Mucosa of descending colon (tissue), 3 donors: ENCODE data around the gene TMED5. TPM values are rescaled to one million over a fixed set of nuclear protein-coding genes. Genes with fewer than 3 reads are reported as not detected.

Experiments used
- ATAC-seq: fragments of 200-7000 bp; cut with Tn5 transposase; one replicate; pipeline ENCODE4 v1.9.1; 2020; ENCODE audit warnings: mild to moderate bottlenecking, moderate library complexity
- DNase-seq, 3 donors: peaks; one replicate each; pipeline ENCODE4 v3.0.0-alpha.2; 2020
- H3K36me3 ChIP-seq: fragments of 200-600 bp; one replicate; pipeline ENCODE4 v1.8.0; 2021; ENCODE audit warnings: low read depth, mild to moderate bottlenecking
- H3K4me1 ChIP-seq: fragments of 200-600 bp; one replicate; pipeline ENCODE4 v1.8.0; 2021; ENCODE audit warnings: low read depth, mild to moderate bottlenecking
- H3K4me3 ChIP-seq: fragments of 200-600 bp; one replicate; pipeline ENCODE4 v1.8.0; 2021; ENCODE audit warnings: mild to moderate bottlenecking
- H3K9me3 ChIP-seq: fragments of 200-600 bp; one replicate; pipeline ENCODE4 v1.8.0; 2021; ENCODE audit warnings: mild to moderate bottlenecking
- CTCF ChIP-seq: fragments of 200-600 bp; IDR thresholded peaks from one replicate; pipeline ENCODE4 v1.8.0; 2022; ENCODE audit warnings: antibody characterized with exemption, mild to moderate bottlenecking
- intact Hi-C, 2 donors: fragments of 100-400 bp; cut with DNase I in 1 of 2; cut with micrococcal nuclease in 1 of 2; formaldehyde crosslinking; loops; one replicate each; pipeline versions ENCODE4 v1.11.0 to v1.11.1; 2022; cut with DNase I, micrococcal nuclease
- total RNA-seq, 3 donors: library from RNA; stranded (reverse); fragmentation: NEBNext Ultra II Directional in 2 of 3; extraction: Animal tissue kit (Norgen Biotek cat#: 25700) in 2 of 3; gene quantifications; one replicate each; pipeline versions ENCODE4 v1.2.1 to v1.2.4, GENCODE V29; 2021 to 2023
- donor health status: DM: no; HTN: no; CAD: no; lungs with moderate emphysema.
- donor health status: DM: no; HTN: no; CAD: no.
- donor health status: DM: no; HTN: yes; CAD: no.

The TMED5 gene
- total RNA-seq, 3 donors from 2014 or later: 45.1 to 47.6 (median 45.7) TPM

GRCh38 chr1:93113127-93113526 lies 67.1 kb downstream of the TMED5 start:
- no peaks in the 10 kb centered on the region for H3K9me3 ChIP-seq
- intact Hi-C loops: no loop called here
- no peak for DNase-seq
- no peak for ATAC-seq
- H3K4me1 ChIP-seq: peaks cover 3% of the 10 kb centered on the region
- no peak for TF ChIP-seq CTCF
- no peaks in the 10 kb centered on the region for H3K36me3 ChIP-seq
- no peak overlapping the region for H3K4me3 ChIP-seq

- TF ChIP-seq CTCF: no peak
- ATAC-seq (no peak), DNase-seq (no peak)
- H3K36me3 ChIP-seq: no peaks in the 10 kb centered on the region
- H3K4me1 ChIP-seq: peaks cover 3% of the 10 kb centered on the region
- H3K4me3 ChIP-seq: no peak overlapping the region
- intact Hi-C loops: no loop called here
- H3K9me3 ChIP-seq: no peaks in the 10 kb centered on the region
Measured at GRCh38 chr1:93111561-93111960, 68.7 kb downstream of the TMED5 start.

- Histone ChIP-seq H3K36me3 (no peaks in the 10 kb centered on the region), H3K4me3 (no peak overlapping the region), H3K9me3 (no peaks in the 10 kb centered on the region), H3K4me1 (peaks cover 3% of the 10 kb centered on the region)
- ATAC-seq (no peak), DNase-seq (no peak)
- TF ChIP-seq CTCF: no peak
- intact Hi-C loops: no loop called here
Measured at GRCh38 chr1:93111065-93111464, 69.1 kb downstream of the TMED5 start.

- H3K4me1 ChIP-seq: peaks cover 3% of the 10 kb centered on the region
- no peaks in the 10 kb centered on the region for H3K9me3 ChIP-seq
- no peak for TF ChIP-seq CTCF
- H3K4me3 ChIP-seq: no peak overlapping the region
- ATAC-seq: peak; percentile 50
- intact Hi-C loops: no loop called here
- H3K36me3 ChIP-seq: no peaks in the 10 kb centered on the region
- no peak for DNase-seq
Measured at GRCh38 chr1:93109578-93109977, 70.6 kb downstream of the TMED5 start.

GRCh38 chr1:93108335-93108734 lies 71.9 kb downstream of the TMED5 start:
- H3K4me3 ChIP-seq: no peak overlapping the region
- no peaks in the 10 kb centered on the region for H3K36me3 ChIP-seq
- no peak for DNase-seq
- H3K4me1 ChIP-seq: no peaks in the 10 kb centered on the region
- intact Hi-C loops: no loop called here
- H3K9me3 ChIP-seq: no peaks in the 10 kb centered on the region
- ATAC-seq: no peak
- no peak for TF ChIP-seq CTCF

GRCh38 chr1:93107395-93107794 lies 72.8 kb downstream of the TMED5 start:
- ATAC-seq (no peak), DNase-seq (no peak)
- Histone ChIP-seq H3K9me3 (no peaks in the 10 kb centered on the region), H3K4me3 (no peak overlapping the region), H3K36me3 (no peaks in the 10 kb centered on the region), H3K4me1 (no peaks in the 10 kb centered on the region)
- TF ChIP-seq CTCF: no peak
- intact Hi-C loops: no loop called here
